OCI-LY7 (cell line): ENCODE data around the gene AGTR1. TPM values are rescaled to one million over a fixed set of nuclear protein-coding genes. Genes with fewer than 3 reads are reported as not detected.

Experiments
- BruUV-seq: library from RNA; stranded (reverse); fragments of 400-500 nt; replicated peaks from 2 replicates; lab custom pipeline; 2021; lab: Mats Ljungman, UMichigan
- CTCF ChIA-PET: fragments of 300-600 bp; sonication (Branson Sonifier 250); formaldehyde crosslinking; loops from one replicate; lab custom pipeline; 2022; ENCODE audit warnings: antibody characterized with exemption; ENCODE audit not compliant: unreplicated experiment; lab: Charles Lee
- POLR2A ChIA-PET: fragments of 300-600 bp; sonication (Branson Sonifier 250); formaldehyde crosslinking; loops from one replicate; lab custom pipeline; 2022; ENCODE audit warnings: antibody characterized with exemption; lab: Charles Lee
- DNase-seq: peaks from one replicate; pipeline ENCODE4 v3.0.0-alpha.2; 2015; ENCODE audit warnings: low spot score
- H2AFZ ChIP-seq: fragments of 200-600 bp; sonication (generic), shearing (Covaris generic); 2 replicates; pipeline ENCODE4 v1.6.1; 2014; ENCODE audit warnings: mild to moderate bottlenecking, antibody characterized with exemption, low read length, moderate library complexity
- H3K27ac ChIP-seq: fragments of 200-600 bp; sonication (generic); 2 replicates; pipeline ENCODE4 v1.5.1; 2014; ENCODE audit warnings: mixed run types, low read depth, mild to moderate bottlenecking, moderate library complexity, low read length, inconsistent platforms; ENCODE audit not compliant: poor library complexity, severe bottlenecking
- H3K36me3 ChIP-seq: fragments of 200-600 bp; sonication (generic); 2 replicates; pipeline ENCODE4 v1.6.1; 2014; ENCODE audit warnings: mild to moderate bottlenecking, antibody characterized with exemption, low read length, moderate library complexity, mixed read lengths; ENCODE audit not compliant: insufficient read depth
- H3K4me1 ChIP-seq: fragments of 200-600 bp; sonication (generic); 2 replicates; pipeline ENCODE4 v1.5.1; 2014; ENCODE audit warnings: mild to moderate bottlenecking, low read length; ENCODE audit not compliant: insufficient read depth, poor library complexity, severe bottlenecking
- H3K4me2 ChIP-seq: fragments of 200-600 bp; sonication (generic); 2 replicates; pipeline ENCODE4 v1.6.1; 2014; ENCODE audit warnings: mild to moderate bottlenecking, low read length
- H3K4me3 ChIP-seq: fragments of 200-600 bp; sonication (generic); 2 replicates; pipeline ENCODE4 v1.5.1; 2014; ENCODE audit warnings: mild to moderate bottlenecking, low read depth, low read length; ENCODE audit not compliant: poor library complexity, severe bottlenecking
- H3K79me2 ChIP-seq: fragments of 200-600 bp; sonication (generic); 2 replicates; pipeline ENCODE4 v1.6.1; 2016; ENCODE audit warnings: low read depth, mild to moderate bottlenecking, low read length, moderate library complexity, mixed read lengths; ENCODE audit not compliant: insufficient read depth
- H3K9me2 ChIP-seq: fragments of 200-600 bp; sonication (generic); 2 replicates; pipeline ENCODE4 v1.6.1; 2016; ENCODE audit warnings: mild to moderate bottlenecking, low read length, mixed read lengths; ENCODE audit not compliant: insufficient read depth
- H3K9me3 ChIP-seq: fragments of 200-600 bp; sonication (generic); 2 replicates; pipeline ENCODE4 v1.6.1; 2014; ENCODE audit warnings: mild to moderate bottlenecking, mixed run types, low read length, mixed read lengths
- H4K20me1 ChIP-seq: fragments of 200-600 bp; sonication (generic); 2 replicates; pipeline ENCODE4 v1.6.1; 2014; ENCODE audit warnings: mild to moderate bottlenecking, antibody characterized with exemption, low read length, moderate library complexity, mixed read lengths; ENCODE audit not compliant: insufficient read depth
- EZH2phosphoT487 ChIP-seq: fragments of 200-600 bp; sonication (generic); IDR thresholded peaks from 2 replicates; pipeline ENCODE4 v1.6.1; 2018; ENCODE audit warnings: low read depth, borderline replicate concordance, mild to moderate bottlenecking, mixed run types, antibody characterized with exemption, low read length, moderate library complexity, mixed read lengths
- intact Hi-C: fragments of 100-400 bp; cut with micrococcal nuclease; formaldehyde crosslinking; loops from one replicate; pipeline ENCODE4 v1.10.0; 2022; ENCODE audit not compliant: unreplicated experiment
- total RNA-seq, 2 experiments: library from RNA; depleted of rRNA in 1 of 2; stranded (reverse); fragments of >200 nt in 1 of 2; shearing (Covaris generic) in 1 of 2; gene quantifications; 2 replicates each; pipeline ENCODE4 v1.2.3, GENCODE V29; 2014 to 2022
- TF ChIP-seq, protein P1 (sequence below): fragments of 200-600 bp; sonication (generic); conservative IDR thresholded peaks from 2 replicates; pipeline ENCODE4 v1.5.1; 2014; ENCODE audit warnings: mild to moderate bottlenecking, antibody characterized with exemption, low read length, moderate library complexity, mixed read lengths

AGTR1 gene
- total RNA-seq, 2 experiments from 2014 or later: not detected

DNA sequence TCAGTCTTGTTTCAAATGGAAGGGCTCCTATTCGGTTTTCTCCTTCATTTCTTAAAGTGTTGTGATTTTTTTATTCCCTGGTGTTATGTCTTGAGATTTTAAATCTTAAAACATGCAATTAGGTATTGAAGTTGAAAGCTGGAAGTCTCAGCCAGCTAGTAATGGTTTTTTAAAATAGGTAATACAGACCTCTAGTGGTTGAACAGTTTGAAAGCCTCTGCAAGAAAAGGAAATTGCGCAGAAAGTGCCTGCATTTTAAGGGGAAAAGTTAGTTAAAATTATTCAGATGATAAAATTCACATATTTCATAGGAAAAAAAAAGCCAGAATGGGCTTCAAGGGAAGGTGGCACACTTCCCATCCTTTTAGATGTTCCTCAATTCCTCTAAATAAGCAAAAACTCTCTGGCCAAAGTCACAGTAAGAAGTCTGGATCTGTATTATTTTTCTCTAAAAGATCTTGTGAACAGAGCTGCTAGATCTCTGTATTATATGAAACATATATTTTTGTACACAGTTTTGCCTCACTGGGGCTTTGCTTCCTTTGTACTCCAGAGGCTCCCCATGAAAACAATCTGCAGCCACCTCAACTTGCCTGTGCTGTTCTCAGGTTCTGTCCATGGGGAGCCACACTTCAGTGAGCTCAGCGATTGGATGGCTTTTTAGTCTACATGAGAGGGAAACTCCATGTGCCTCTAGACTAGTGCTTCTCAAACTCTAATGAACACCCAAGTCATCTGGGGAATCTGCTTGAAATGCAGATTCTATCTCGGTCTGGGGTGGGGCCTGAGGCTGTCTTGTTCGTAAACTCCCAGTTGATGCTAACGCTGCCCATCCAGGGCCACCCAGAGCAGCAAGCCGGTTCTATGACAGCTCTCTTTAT, 21.5 kb downstream of the AGTR1 start:
- no peaks in the 10 kb centered on the region for H3K9me3 ChIP-seq
- no peak overlapping the region for H2AFZ ChIP-seq
- no peak for DNase-seq
- no peak overlapping the region for H3K4me3 ChIP-seq
- ChIA-PET CTCF (no interaction called here), POLR2A (interaction anchor here (1.1 kb wide), 1 partner anchor 15 kb away, joined by 5 read pairs; no protein-coding TSS in a partner anchor)
- no peaks in the 10 kb centered on the region for H3K4me1 ChIP-seq
- no TSS peak for BruUV-seq
- H3K27ac ChIP-seq: no peak overlapping the region
- no peak overlapping the region for H3K4me2 ChIP-seq
- H3K9me2 ChIP-seq: no peaks in the 10 kb centered on the region
- intact Hi-C loops: no loop called here
- H4K20me1 ChIP-seq: no peaks in the 10 kb centered on the region
- no peaks in the 10 kb centered on the region for H3K36me3 ChIP-seq
- no peaks in the 10 kb centered on the region for H3K79me2 ChIP-seq
- TF ChIP-seq, protein P1, sequence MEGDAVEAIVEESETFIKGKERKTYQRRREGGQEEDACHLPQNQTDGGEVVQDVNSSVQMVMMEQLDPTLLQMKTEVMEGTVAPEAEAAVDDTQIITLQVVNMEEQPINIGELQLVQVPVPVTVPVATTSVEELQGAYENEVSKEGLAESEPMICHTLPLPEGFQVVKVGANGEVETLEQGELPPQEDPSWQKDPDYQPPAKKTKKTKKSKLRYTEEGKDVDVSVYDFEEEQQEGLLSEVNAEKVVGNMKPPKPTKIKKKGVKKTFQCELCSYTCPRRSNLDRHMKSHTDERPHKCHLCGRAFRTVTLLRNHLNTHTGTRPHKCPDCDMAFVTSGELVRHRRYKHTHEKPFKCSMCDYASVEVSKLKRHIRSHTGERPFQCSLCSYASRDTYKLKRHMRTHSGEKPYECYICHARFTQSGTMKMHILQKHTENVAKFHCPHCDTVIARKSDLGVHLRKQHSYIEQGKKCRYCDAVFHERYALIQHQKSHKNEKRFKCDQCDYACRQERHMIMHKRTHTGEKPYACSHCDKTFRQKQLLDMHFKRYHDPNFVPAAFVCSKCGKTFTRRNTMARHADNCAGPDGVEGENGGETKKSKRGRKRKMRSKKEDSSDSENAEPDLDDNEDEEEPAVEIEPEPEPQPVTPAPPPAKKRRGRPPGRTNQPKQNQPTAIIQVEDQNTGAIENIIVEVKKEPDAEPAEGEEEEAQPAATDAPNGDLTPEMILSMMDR: peak; percentile 63
- no peak for TF ChIP-seq EZH2phosphoT487

DNA sequence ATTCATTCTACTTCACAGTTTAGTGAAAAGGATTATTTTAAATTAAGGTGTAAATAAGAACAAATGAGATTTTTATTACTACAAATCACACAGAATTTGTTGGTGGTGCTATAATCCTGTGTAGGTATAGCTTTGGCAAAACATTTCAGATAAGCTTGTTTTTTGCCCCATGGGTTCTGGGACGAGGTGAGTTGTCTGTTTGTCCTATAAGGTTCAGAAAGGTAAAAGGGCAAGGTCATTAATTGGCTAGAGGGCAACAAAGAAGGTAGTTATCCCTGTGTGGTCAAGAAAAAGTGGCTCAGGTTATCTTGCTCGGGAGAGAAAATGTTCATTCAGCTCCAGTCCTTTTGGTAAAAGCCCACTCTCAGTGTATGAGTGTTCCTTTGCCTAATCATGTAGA, 23.2 kb downstream of the AGTR1 start:
- no peak overlapping the region for H3K4me2 ChIP-seq
- H3K27ac ChIP-seq: no peak overlapping the region
- H3K4me3 ChIP-seq: no peak overlapping the region
- no peak overlapping the region for H2AFZ ChIP-seq
- POLR2A ChIA-PET: interaction anchor here (0.7 kb wide), 1 partner anchor 237 kb away, joined by 3 read pairs; no protein-coding TSS in a partner anchor
- no TSS peak for BruUV-seq
- H3K9me2 ChIP-seq: no peaks in the 10 kb centered on the region
- no peaks in the 10 kb centered on the region for H3K9me3 ChIP-seq
- TF ChIP-seq EZH2phosphoT487: no peak
- TF ChIP-seq, protein P1: no peak
- intact Hi-C loops: loop anchor here (10.0 kb wide), 1 partner anchor 224 kb away; no protein-coding TSS in a partner anchor
- H3K4me1 ChIP-seq: no peaks in the 10 kb centered on the region
- CTCF ChIA-PET: no interaction called here
- no peak for DNase-seq
- H3K79me2 ChIP-seq: no peaks in the 10 kb centered on the region
- no peaks in the 10 kb centered on the region for H3K36me3 ChIP-seq
- no peaks in the 10 kb centered on the region for H4K20me1 ChIP-seq

DNA sequence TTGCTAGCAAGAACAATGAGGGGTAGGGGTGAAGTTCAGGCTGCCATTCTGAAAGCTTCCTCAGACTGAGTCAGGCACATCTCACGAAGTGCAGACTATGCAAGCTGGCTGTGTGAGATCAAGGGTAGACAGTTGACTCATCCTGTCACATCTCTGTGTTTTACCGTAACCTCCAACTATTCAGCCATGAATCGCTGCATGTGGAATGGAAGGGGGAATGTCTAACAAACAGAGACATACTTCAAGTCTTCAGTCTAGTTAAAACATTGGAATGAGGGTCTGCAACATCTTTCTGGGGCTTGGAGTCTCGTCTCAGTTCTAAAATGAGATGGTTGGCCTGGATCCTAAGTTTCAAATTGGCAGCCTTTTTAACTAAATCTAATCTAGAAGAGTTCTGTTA, 25.9 kb downstream of the AGTR1 start:
- Histone ChIP-seq H3K27ac (no peak overlapping the region), H3K4me3 (no peak overlapping the region), H4K20me1 (no peaks in the 10 kb centered on the region), H3K4me1 (no peaks in the 10 kb centered on the region), H3K9me3 (no peaks in the 10 kb centered on the region), H3K36me3 (no peaks in the 10 kb centered on the region), H3K9me2 (no peaks in the 10 kb centered on the region), H2AFZ (no peak overlapping the region), H3K79me2 (no peaks in the 10 kb centered on the region), H3K4me2 (no peak overlapping the region)
- TF ChIP-seq EZH2phosphoT487: no peak
- TF ChIP-seq, protein P1: no peak
- no peak for DNase-seq
- CTCF ChIA-PET: no interaction called here
- BruUV-seq: no TSS peak
- POLR2A ChIA-PET: no interaction called here
- intact Hi-C loops: loop anchor here (10.0 kb wide), 1 partner anchor 221 kb away; no protein-coding TSS in a partner anchor
